ENCODE results near the gene MX2. TPM values are rescaled to one million over a fixed set of nuclear protein-coding genes. Genes with fewer than 3 reads are reported as not detected.

Gene MX2
- total RNA-seq, 2 donors from 2014 or later, result 2.3 to 12.2 TPM

GRCh38 chr21:41403331-41403730 lies 41.5 kb downstream of the MX2 start:
- DNase-seq, result no peak
- no peaks in the 10 kb centered on the region for H3K9me3 ChIP-seq
- H3K36me3 ChIP-seq (replicated peaks in 1 of 2; ENCODE audit: insufficient read depth in 1 of 2, low read depth in 2 of 2), result no peaks in the 10 kb centered on the region
- no peak overlapping the region for H3K4me3 ChIP-seq
- H3K27ac ChIP-seq, result no peak overlapping the region
- TF ChIP-seq CTCF (IDR thresholded peaks at IDR 0.05) (no peak), POLR2A (IDR thresholded peaks at IDR 0.05) (no peak)
- WGBS, 2 donors, result 90 to 91% methylated on average over 6 to 9 of the region's 9 CpGs
- H3K27me3 ChIP-seq, result no peaks in the 10 kb centered on the region
- no peak for ATAC-seq
- H3K4me1 ChIP-seq, result no peaks in the 10 kb centered on the region
- intact Hi-C loops (cut with DNase I), result no loop called here

- no peak overlapping the region for H3K4me3 ChIP-seq
- no peak for ATAC-seq
- no peak for DNase-seq
- no peaks in the 10 kb centered on the region for H3K27me3 ChIP-seq
- TF ChIP-seq CTCF (IDR thresholded peaks at IDR 0.05) (no peak), POLR2A (IDR thresholded peaks at IDR 0.05) (no peak)
- H3K36me3 ChIP-seq (replicated peaks in 1 of 2; ENCODE audit: insufficient read depth in 1 of 2, low read depth in 2 of 2), result no peaks in the 10 kb centered on the region
- intact Hi-C loops (cut with DNase I), result no loop called here
- WGBS, 2 donors, result 88 to 92% methylated on average over 9 to 10 of the region's 10 CpGs
- no peaks in the 10 kb centered on the region for H3K9me3 ChIP-seq
- H3K4me1 ChIP-seq, result no peaks in the 10 kb centered on the region
- no peak overlapping the region for H3K27ac ChIP-seq
Measured at GRCh38 chr21:41403966-41404365, 42.1 kb downstream of the MX2 start.

GRCh38 chr21:41405321-41405720 lies 43.5 kb downstream of the MX2 start:
- DNase-seq (no peak), ATAC-seq (no peak)
- H3K4me3 ChIP-seq, result no peak overlapping the region
- H3K27me3 ChIP-seq, result no peaks in the 10 kb centered on the region
- H3K27ac ChIP-seq, result no peak overlapping the region
- no peak for TF ChIP-seq CTCF (IDR thresholded peaks at IDR 0.05)
- no peak for TF ChIP-seq POLR2A (IDR thresholded peaks at IDR 0.05)
- intact Hi-C loops (cut with DNase I), result no loop called here
- no peaks in the 10 kb centered on the region for H3K36me3 ChIP-seq (replicated peaks in 1 of 2; ENCODE audit: insufficient read depth in 1 of 2, low read depth in 2 of 2)
- H3K4me1 ChIP-seq, result no peaks in the 10 kb centered on the region
- H3K9me3 ChIP-seq, result no peaks in the 10 kb centered on the region
- 95 to 97% methylated on average over 4 of the region's 4 CpGs for WGBS, 2 donors

GRCh38 chr21:41406340-41406739 lies 44.5 kb downstream of the MX2 start:
- intact Hi-C loops (cut with DNase I), result no loop called here
- no peaks in the 10 kb centered on the region for H3K36me3 ChIP-seq (replicated peaks in 1 of 2; ENCODE audit: insufficient read depth in 1 of 2, low read depth in 2 of 2)
- no peak overlapping the region for H3K4me3 ChIP-seq
- ATAC-seq (no peak), DNase-seq (no peak)
- TF ChIP-seq POLR2A (IDR thresholded peaks at IDR 0.05) (no peak), CTCF (IDR thresholded peaks at IDR 0.05) (no peak)
- no peaks in the 10 kb centered on the region for H3K9me3 ChIP-seq
- H3K4me1 ChIP-seq, result peaks cover under 1% of the 10 kb centered on the region
- H3K27me3 ChIP-seq, result no peaks in the 10 kb centered on the region
- WGBS, 2 donors, result 80 to 81% methylated on average over 6 of the region's 6 CpGs
- no peak overlapping the region for H3K27ac ChIP-seq

- Histone ChIP-seq H3K27ac (no peak overlapping the region), H3K4me1 (peaks cover 5% of the 10 kb centered on the region), H3K9me3 (no peaks in the 10 kb centered on the region), H3K27me3 (no peaks in the 10 kb centered on the region), H3K36me3 (replicated peaks in 1 of 2; ENCODE audit: insufficient read depth in 1 of 2, low read depth in 2 of 2) (no peaks in the 10 kb centered on the region), H3K4me3 (no peak overlapping the region)
- DNase-seq (no peak), ATAC-seq (no peak)
- TF ChIP-seq CTCF (IDR thresholded peaks at IDR 0.05) (no peak), POLR2A (IDR thresholded peaks at IDR 0.05) (no peak)
- intact Hi-C loops (cut with DNase I), result no loop called here
- WGBS, 2 donors, result 86 to 90% methylated on average over 24 of the region's 24 CpGs
Measured at GRCh38 chr21:41407541-41408460, 46.0 kb downstream of the MX2 start.

Data from body of pancreas (tissue), 4 donors.